HL-60 (cell line): ENCODE data around the gene NOL8.

Experiments
- POLR2AphosphoS5 ChIP-seq: IDR thresholded peaks from 2 replicates; pipeline ENCODE4 v1.6.1; 2012; ENCODE audit warnings: low read depth
- TF ChIP-seq, protein P1 (sequence below): IDR thresholded peaks from one replicate; pipeline ENCODE4 v1.5.1; 2011; ENCODE audit warnings: low read length, control low read depth, inconsistent platforms; ENCODE audit not compliant: insufficient read depth

DNA sequence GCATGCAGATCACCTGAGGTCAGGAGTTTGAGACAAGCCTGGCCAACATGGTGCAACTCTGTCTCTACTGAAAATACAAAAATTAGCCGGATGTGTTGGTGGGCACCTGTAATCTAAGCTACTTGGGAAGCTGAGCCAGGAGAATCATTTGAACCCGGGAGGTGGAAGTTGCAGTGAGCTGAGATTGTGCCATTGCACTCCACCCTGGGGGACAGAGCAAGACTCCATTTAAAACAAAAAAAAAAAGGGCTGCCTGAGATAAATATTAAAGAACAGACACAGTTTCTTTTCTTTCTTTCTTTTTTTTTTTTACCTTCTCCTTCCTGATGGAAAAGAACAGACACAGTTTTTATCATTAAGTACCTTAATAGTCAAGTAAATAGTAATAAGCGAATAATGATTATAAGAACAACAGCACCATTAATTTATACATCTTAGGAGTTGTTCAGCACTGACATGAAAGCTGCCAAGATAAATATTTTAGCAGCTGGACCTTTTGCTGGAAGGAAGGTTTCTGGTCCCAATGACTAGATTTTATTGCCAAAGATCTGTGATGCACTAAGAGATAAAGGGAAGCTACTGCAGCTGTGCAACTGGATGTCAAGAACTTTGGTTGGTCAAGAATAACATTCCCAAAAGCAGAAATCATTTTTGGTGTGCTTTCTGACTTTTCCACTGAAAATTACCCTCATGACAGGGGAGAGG lies 7.6 kb upstream of the NOL8 start:
- TF ChIP-seq, protein P1, sequence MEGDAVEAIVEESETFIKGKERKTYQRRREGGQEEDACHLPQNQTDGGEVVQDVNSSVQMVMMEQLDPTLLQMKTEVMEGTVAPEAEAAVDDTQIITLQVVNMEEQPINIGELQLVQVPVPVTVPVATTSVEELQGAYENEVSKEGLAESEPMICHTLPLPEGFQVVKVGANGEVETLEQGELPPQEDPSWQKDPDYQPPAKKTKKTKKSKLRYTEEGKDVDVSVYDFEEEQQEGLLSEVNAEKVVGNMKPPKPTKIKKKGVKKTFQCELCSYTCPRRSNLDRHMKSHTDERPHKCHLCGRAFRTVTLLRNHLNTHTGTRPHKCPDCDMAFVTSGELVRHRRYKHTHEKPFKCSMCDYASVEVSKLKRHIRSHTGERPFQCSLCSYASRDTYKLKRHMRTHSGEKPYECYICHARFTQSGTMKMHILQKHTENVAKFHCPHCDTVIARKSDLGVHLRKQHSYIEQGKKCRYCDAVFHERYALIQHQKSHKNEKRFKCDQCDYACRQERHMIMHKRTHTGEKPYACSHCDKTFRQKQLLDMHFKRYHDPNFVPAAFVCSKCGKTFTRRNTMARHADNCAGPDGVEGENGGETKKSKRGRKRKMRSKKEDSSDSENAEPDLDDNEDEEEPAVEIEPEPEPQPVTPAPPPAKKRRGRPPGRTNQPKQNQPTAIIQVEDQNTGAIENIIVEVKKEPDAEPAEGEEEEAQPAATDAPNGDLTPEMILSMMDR = no peak
- no peak for TF ChIP-seq POLR2AphosphoS5
